GM12892 (cell line): Measurements from ENCODE around the gene GPR157.
"Not testable (repeated sequence)": the region's sequence is repeated elsewhere in the genome, so short reads cannot be mapped to it uniquely, and the experiment has no call there.

Experiments
- DNase-seq: peaks from one replicate; pipeline ENCODE4 v3.0.0; 2011; ENCODE audit not compliant: insufficient read length
- FAIRE-seq: peaks from 2 replicates; lab custom pipeline; 2011; peaks lifted over from hg19 to GRCh38; lab: Jason Lieb, UNC
- POLR2A ChIP-seq: IDR thresholded peaks from 2 replicates; pipeline ENCODE4 v1.6.1; 2011; ENCODE audit warnings: low read depth, low read length, control low read depth
- POLR2AphosphoS5 ChIP-seq: IDR thresholded peaks from 2 replicates; pipeline ENCODE4 v1.6.1; 2011; ENCODE audit warnings: low read depth, low read length, control low read depth
- TAF1 ChIP-seq: IDR thresholded peaks from 2 replicates; pipeline ENCODE4 v1.6.1; 2011; ENCODE audit warnings: low read depth, mild to moderate bottlenecking, control low read depth, low read length, borderline replicate concordance

The GPR157 gene

GRCh38 chr1:9143250-9143649, 14.3 kb upstream of the GPR157 start:
- TF ChIP-seq POLR2AphosphoS5 (no peak), TAF1 (no peak), POLR2A (no peak)
- FAIRE-seq (no peak), DNase-seq (peak; percentile 4)

DNA sequence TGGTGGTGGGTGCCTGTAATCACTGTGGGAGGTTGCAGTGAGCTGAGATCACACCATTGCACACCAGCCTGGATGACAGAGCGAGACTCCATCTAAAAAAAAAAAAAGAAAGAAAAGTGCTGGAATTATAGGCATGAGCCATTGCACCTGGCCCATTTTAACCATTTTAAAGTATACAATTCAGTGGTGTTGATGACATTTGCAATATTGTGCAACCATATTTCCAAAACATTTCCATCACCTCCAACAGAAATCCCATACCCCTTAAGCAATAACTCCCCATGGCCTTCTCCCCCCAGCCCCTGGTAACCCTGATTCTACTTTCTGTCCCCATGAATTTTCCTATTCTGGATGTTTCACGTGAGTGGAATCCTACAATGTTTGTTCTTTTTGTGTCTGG, 11.0 kb upstream of the GPR157 start:
- DNase-seq = no peak
- no peak for FAIRE-seq
- TF ChIP-seq POLR2AphosphoS5 (no peak), POLR2A (no peak)

- TF ChIP-seq POLR2AphosphoS5 = no peak
- no peak for TF ChIP-seq POLR2A
- TF ChIP-seq TAF1 = no peak
- no peak for DNase-seq
- no peak for FAIRE-seq
Observed at GRCh38 chr1:9136932-9137331, 8.0 kb upstream of the GPR157 start.

DNA sequence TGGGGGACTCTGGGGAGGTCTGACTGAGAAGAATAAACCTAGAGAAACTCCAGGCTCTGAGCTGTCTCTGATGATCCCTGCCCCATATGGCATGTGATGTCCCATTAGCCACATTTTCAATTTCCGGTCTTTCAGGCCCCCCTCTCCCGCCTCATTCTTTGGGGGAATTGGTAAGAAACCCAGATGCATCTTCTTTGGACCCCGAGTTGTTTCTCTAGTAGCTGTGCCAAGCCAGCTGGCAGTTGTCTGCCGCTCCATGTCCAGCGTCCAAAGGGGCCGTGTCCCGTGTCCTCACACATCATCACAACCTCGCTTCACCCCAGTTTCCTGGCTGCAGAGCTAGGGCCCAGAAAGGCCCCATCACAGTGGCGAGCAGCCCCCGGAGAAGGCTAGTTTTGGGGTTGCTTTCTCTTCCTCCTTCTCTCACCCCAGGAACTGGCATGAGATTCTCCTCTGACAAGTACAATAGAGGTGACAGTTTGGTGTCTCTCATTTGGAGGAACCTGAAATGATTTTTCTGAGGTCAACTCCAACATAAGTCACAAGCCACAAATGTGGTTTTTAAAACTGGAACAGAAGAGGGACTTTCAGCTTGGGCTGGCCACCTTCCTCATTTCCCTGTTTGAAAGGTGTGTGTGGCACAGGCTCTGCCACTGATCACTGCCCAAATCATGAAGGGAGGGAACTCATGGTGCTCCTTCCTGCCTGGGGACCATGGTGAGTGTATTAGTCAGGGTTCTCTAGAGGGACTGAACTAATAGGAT, 6.4 kb upstream of the GPR157 start:
- peak; percentile 82 for FAIRE-seq

DNA sequence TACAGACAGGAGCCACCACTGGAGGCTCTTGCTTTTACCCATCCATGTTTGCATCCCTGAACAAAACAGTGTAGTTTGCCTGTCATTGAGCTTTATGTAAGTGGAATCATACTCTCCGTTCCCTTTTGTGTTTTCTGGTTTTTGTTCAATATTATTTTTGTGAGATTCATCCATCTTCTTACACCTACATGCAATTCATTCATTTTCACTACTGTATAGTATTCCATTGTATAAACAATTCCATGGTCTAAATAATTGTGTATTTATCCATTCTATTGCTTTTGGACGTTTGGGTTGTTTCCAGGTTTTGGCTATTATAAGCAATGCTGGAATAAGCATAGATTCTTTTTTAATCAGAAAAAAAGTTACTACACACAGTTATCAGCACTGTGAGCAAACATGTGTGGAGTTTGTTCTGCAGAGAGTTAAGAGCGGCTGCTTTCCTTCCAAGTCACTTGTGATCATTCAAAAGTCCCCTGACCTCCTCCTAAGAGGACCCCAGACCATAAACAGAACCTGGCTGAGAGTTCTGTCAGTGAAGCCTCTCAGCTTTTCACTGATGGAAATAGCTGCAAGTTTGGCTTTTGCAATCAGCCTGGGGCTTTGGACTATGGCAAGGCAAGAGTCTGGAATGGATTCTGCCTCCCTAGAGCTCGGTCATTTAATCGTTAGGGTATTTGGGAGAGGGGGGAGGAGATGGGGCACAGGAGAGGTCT, 5.1 kb upstream of the GPR157 start:
- FAIRE-seq = no peak
- DNase-seq = no peak
- TF ChIP-seq POLR2A (no peak), POLR2AphosphoS5 (no peak), TAF1 (no peak)

More for the DNA sequence above, 6.4 kb upstream of the GPR157 start:
- TF ChIP-seq POLR2AphosphoS5 = no peak
- no peak for TF ChIP-seq POLR2A
- no peak for TF ChIP-seq TAF1
- DNase-seq = no peak

GRCh38 chr1:9129266-9130041, 552 bp upstream of the GPR157 start:
- DNase-seq (peak; percentile 76), FAIRE-seq (no peak)
- TF ChIP-seq POLR2AphosphoS5 (no peak), TAF1 (no peak), POLR2A (no peak)

DNA sequence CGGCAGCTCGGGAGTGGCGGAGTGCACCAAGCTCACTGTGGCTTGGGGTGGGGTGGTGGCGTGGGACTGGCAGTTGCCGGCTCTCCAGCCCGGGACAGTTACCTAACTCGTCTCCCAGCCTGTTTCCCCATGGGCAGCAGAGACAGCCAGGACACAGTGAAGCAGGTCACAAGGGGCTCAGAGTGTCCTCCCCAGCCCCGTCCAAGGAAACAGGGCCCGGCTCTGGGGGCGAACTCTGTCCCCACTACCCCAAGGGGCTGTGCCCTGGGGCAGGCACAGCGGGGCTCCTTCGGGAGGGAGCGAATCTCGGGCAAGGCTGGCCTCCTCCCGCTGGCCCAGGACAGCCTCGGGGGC, 759 bp downstream of the GPR157 start:
- DNase-seq (no peak), FAIRE-seq (peak; percentile 67)
- TF ChIP-seq POLR2AphosphoS5 = no peak
- TF ChIP-seq POLR2A = no peak
- TF ChIP-seq TAF1 = no peak

- TF ChIP-seq POLR2AphosphoS5 (no peak), POLR2A (no peak), TAF1 (no peak)
- DNase-seq = no peak
- no peak for FAIRE-seq
Observed at GRCh38 chr1:9127395-9128165, 1.3 kb downstream of the GPR157 start.

GRCh38 chr1:9126511-9126910, 2.4 kb downstream of the GPR157 start:
- no peak for DNase-seq
- FAIRE-seq = no peak
- TF ChIP-seq POLR2A (no peak), POLR2AphosphoS5 (no peak), TAF1 (no peak)

DNA sequence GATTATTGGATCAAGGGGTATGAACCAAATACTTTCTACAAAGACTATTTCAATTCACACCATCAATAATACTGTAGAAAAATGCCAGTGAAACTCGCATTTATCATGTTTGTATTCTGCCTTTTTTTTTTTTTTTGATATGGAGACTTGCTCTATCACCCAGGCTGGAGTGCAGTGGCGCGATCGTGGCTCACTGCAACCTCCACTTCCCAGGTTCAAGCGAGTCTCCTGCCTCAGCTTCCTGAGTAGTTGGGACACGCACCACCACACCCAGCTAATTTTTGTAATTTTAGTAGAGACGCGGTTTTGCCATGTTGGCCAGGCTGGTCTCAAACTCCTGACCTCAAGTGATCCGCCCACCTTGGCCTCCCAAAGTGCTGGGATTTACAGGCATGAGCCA, 3.1 kb downstream of the GPR157 start:
- DNase-seq = not testable (repeated sequence)

DNA sequence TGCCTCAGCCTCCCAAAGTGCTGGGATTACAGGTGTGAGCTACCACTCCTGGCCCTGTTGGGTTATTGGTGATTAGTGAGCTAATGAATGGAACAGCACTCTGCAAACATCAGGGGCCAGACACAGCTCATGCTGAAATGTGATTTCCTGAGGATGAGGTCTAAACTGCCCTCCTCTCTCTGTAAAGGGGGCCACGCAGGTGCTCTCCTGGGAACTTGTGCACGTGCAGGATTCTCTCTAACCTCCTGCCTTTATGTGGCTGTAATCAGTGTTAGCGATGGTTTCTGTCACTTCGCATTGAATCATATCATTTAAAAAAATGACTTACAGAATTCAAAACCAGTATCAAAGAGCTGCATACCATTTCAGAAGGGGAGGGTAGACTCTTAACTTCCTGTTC, 3.6 kb downstream of the GPR157 start:
- TF ChIP-seq POLR2A = no peak
- no peak for TF ChIP-seq TAF1
- TF ChIP-seq POLR2AphosphoS5 = no peak
- DNase-seq (no peak), FAIRE-seq (no peak)

More for the DNA sequence above, 3.1 kb downstream of the GPR157 start:
- FAIRE-seq = not testable (repeated sequence)

DNA sequence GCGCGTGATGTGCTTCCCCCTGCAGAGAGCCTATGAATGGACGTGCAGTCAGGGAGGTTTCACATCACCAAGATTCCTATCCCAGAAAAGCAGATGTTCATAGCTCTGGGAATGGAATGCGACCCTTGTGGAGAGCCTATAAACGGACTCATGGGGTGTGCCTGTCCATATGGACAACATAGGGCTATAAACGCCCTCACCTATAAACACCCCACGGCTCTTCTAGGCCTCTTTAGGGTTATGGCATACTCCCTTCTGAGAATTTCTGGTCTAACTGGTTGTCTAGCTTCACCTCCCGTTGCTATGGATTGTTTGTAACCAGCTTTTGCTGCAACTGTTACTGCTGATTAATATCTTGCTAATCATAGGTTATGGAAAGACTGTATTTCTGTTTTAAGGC, 4.5 kb downstream of the GPR157 start:
- not testable (repeated sequence) for DNase-seq, FAIRE-seq

DNA sequence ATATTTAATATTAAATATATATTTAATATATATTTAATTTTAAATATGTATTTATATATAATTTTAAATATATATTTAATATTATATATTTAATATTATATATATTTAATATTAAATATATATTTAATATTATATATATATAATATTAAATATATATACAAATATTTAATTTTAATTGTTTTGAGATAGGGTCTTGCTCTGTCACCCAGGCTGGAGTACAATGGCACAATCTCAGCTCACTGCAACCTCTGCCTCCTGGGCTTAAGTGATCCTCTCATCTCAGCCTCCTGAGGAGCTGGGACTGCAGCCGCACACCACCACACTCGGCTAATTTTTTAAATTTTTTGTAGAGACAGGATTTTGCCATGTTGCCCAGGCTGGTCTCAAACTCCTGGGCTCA, 5.2 kb downstream of the GPR157 start:
- not testable (repeated sequence) for FAIRE-seq, DNase-seq
